Measurements from ENCODE around the gene SRSF12.
"Not testable (repeated sequence)": the region's sequence is repeated elsewhere in the genome, so short reads cannot be mapped to it uniquely, and the experiment has no call there.

Gene SRSF12

GRCh38 chr6:89131599-89131998 lies 13.7 kb upstream of the SRSF12 start:
- DNase-seq (ENCODE audit: extremely low spot score) = no peak
- TF ChIP-seq, protein P1, sequence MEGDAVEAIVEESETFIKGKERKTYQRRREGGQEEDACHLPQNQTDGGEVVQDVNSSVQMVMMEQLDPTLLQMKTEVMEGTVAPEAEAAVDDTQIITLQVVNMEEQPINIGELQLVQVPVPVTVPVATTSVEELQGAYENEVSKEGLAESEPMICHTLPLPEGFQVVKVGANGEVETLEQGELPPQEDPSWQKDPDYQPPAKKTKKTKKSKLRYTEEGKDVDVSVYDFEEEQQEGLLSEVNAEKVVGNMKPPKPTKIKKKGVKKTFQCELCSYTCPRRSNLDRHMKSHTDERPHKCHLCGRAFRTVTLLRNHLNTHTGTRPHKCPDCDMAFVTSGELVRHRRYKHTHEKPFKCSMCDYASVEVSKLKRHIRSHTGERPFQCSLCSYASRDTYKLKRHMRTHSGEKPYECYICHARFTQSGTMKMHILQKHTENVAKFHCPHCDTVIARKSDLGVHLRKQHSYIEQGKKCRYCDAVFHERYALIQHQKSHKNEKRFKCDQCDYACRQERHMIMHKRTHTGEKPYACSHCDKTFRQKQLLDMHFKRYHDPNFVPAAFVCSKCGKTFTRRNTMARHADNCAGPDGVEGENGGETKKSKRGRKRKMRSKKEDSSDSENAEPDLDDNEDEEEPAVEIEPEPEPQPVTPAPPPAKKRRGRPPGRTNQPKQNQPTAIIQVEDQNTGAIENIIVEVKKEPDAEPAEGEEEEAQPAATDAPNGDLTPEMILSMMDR (IDR thresholded peaks at IDR 0.05; ENCODE audit: control extremely low read depth, extremely low read depth, low read depth, missing control alignments) = no peak
- ChIA-PET POLR2A (no interaction called here), CTCF (interaction anchor here (0.8 to 3.4 kb wide), 4 partner anchors 8 to 18 kb away, joined by 4 to 13 read pairs (median 6); no protein-coding TSS in a partner anchor)

DNA sequence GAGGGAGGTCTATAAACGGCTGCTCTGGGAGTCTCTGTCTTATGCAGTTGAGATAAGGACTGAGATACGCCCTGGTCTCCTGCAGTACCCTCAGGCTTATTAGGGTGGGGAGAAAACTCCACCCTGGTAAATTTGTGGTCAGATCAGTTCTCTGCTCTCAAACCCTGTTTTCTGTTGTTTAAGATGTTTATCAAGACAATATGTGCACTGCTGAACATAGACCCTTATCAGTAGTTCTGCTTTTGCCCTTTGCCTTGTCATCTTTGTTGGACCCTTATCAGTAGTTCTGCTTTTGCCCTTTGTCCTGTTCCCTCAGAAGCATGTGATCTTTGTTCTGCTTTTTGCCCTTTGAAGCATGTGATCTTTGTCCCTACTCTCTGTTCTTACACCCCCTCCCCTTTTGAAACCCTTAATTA lies 10.4 kb upstream of the SRSF12 start:
- CTCF ChIA-PET; POLR2A ChIA-PET; DNase-seq (ENCODE audit: extremely low spot score): not testable (repeated sequence)

DNA sequence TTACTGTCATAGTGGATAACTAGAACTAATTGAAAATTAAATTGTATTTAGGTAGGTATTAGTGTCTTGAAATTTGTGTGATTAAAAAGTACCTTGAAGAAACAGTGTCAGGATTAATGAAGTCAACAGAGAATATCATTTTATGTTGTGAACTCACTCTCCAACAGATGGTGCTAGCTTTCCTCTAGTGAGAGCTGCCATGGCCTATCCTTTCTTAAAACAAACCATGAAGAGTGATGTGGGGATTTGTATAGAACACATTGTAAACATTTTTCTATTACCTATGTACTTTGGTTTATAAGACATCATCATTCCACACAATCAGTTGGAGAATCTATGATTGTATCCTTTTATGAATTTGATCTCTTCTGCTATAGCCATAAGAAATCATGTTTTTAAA lies 4.8 kb upstream of the SRSF12 start:
- TF ChIP-seq, protein P1 (IDR thresholded peaks at IDR 0.05; ENCODE audit: control extremely low read depth, extremely low read depth, low read depth, missing control alignments) = peak; percentile 57
- CTCF ChIA-PET = interaction anchor here (0.8 to 2.7 kb wide), 10 partner anchors 10 to 310 kb away, joined by 3 to 13 read pairs (median 3); partner anchors contain the start of gene ANKRD6
- POLR2A ChIA-PET = no interaction called here
- peak; percentile 48 for DNase-seq (ENCODE audit: extremely low spot score)

- POLR2A ChIA-PET = no interaction called here
- TF ChIP-seq, protein P1 (IDR thresholded peaks at IDR 0.05; ENCODE audit: control extremely low read depth, extremely low read depth, low read depth, missing control alignments) = no peak
- CTCF ChIA-PET = interaction anchor here (0.8 to 2.7 kb wide), 8 partner anchors 10 to 228 kb away, joined by 3 to 13 read pairs (median 4); no protein-coding TSS in a partner anchor
- no peak for DNase-seq (ENCODE audit: extremely low spot score)
Measured at GRCh38 chr6:89121934-89122333, 4.1 kb upstream of the SRSF12 start.

DNA sequence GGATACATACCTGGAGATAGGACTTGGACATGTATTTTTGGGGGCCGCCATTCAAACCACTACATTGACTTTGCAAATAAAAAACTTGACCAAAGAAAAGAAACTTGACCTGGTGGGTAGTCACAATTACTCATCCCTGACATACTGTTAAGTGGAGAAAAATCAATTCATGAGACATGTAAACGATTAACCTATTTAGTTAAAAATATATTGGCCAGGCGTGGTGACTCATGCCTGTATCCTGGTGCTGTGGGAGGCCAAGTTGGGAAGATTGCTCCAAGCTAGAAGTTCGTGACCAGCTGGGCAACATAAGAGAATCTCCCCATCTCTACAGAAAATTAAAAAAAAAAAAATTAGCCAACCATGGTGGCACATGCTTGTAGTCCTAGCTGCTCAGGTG lies 2.5 kb upstream of the SRSF12 start:
- ChIA-PET POLR2A (no interaction called here), CTCF (interaction anchor here (1.1 to 2.7 kb wide), 3 partner anchors 10 to 21 kb away, joined by 4 to 9 read pairs (median 4); no protein-coding TSS in a partner anchor)
- no peak for DNase-seq (ENCODE audit: extremely low spot score)
- TF ChIP-seq, protein P1 (IDR thresholded peaks at IDR 0.05; ENCODE audit: control extremely low read depth, extremely low read depth, low read depth, missing control alignments) = no peak

DNA sequence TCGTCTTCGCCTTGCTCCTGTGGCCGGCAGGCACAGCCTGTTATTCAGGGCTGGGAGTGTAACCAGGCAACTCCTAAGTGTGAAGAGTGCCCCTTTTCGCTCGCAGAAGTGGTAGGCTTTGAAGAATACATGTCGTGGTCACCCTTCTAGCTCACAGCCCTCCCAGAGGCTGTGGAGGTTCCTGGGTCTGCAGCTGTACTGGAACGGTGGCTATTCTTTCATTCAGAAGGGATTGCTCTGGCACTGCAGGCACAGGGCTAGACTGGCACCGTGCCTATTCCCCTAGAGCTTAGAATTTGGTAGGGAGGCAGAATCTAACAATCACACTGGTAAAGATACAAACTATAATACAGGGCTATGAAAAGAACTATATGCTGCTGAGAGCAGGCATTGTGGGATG lies 1.1 kb upstream of the SRSF12 start:
- DNase-seq (ENCODE audit: extremely low spot score) = no peak
- ChIA-PET CTCF (interaction anchor here (2.7 kb wide), 1 partner anchor 9 kb away, joined by 9 read pairs; no protein-coding TSS in a partner anchor), POLR2A (no interaction called here)

DNA sequence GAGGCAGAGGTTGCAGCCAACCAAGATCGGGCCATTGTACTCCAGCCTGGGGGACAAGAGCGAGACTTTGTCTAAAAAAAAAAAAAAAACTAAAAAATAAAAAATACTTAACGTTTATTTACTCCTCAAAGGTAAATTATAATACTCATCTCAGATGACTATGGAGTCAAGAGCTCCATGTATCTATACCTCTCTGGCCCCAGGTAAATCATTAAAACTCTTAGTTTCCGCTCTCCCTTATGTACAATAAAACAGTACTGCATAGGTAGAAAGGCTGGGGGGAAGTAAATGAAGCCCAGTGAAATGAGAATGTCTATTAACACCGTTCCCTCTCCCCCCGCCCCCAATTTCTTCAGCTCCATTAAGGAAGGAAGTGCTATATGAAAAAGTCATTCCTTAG lies 1.2 kb downstream of the SRSF12 start:
- TF ChIP-seq, protein P1 (IDR thresholded peaks at IDR 0.05; ENCODE audit: control extremely low read depth, extremely low read depth, low read depth, missing control alignments) = no peak
- ChIA-PET POLR2A (no interaction called here), CTCF (interaction anchor here (1.4 kb wide), 1 partner anchor 133 kb away, joined by 3 read pairs; no protein-coding TSS in a partner anchor)
- no peak for DNase-seq (ENCODE audit: extremely low spot score)

More for the DNA sequence above, 1.1 kb upstream of the SRSF12 start:
- TF ChIP-seq, protein P1 (IDR thresholded peaks at IDR 0.05; ENCODE audit: control extremely low read depth, extremely low read depth, low read depth, missing control alignments) = no peak

Data from GM10248 (cell line).